ENCODE measurements around the gene SPTBN5.

DNA sequence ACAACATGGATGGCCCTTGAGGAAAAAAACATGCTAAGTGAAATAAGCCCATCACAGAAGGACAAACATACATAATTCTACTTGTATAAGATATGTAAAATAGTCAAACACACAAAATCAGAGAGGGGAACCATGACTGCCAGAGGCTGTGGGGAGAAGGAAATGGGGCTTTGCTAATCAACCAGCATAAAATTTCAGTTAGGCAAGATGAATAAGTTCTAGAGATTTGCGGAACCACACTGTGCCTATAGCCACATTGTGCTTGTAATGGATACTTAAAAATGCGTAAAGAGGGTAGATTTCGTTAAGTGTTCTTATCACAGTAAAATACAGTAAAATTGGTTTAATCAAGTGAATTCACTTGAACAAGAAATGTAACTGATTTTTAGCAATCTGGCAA, 33.7 kb upstream of the SPTBN5 start:
- TF ChIP-seq EZH2 (IDR thresholded peaks at IDR 0.05) = no peak
- TF ChIP-seq POLR2AphosphoS5 (IDR thresholded peaks at IDR 0.05; ENCODE audit: borderline replicate concordance, low read depth, low read length) = no peak
- no peak for TF ChIP-seq FOXP2 (optimal IDR thresholded peaks at IDR 0.05; ENCODE audit: control extremely low read depth, extremely low read length, insufficient read depth)
